ENCODE data around the gene FBXO34. TPM values are rescaled to one million over a fixed set of nuclear protein-coding genes. Genes with fewer than 3 reads are reported as not detected.

FBXO34 gene
- total and polyA plus RNA-seq, 2 of the 13 experiments (the other 11 are each of a cell fraction or from before 2014, with no cell fraction given) = 8.8 to 13.5 TPM

GRCh38 chr14:55339770-55340169 lies 68.5 kb downstream of the FBXO34 start:
- BruUV-seq (replicated peaks) = no TSS peak
- no peaks in the 10 kb centered on the region for H3K27me3 ChIP-seq (ENCODE audit: control insufficient read depth in 1 of 2, insufficient read depth in 2 of 2, low read length in 2 of 2)
- ChIA-PET POLR2A (no interaction called here), CTCF (ENCODE audit: low intra/inter-chr PET ratio, low total read pairs) (no interaction called here)
- no peaks in the 10 kb centered on the region for H3K9me3 ChIP-seq (ENCODE audit: low read length)
- 50% methylated on average over 2 of the region's 2 CpGs for WGBS (ENCODE audit: low lambda C conversion rate)
- no peak overlapping the region for H3K4me3 ChIP-seq (replicated peaks in 1 of 3; ENCODE audit: insufficient read depth in 1 of 3, low read depth in 2 of 3, low read length in 3 of 3)
- peaks cover 33% of the 10 kb centered on the region for H3K79me2 ChIP-seq (ENCODE audit: insufficient read depth, low read length)
- peaks cover 0 to 2% of the 10 kb centered on the region in 2 experiments; a peak in 1 of 5 replicates for H3K36me3 ChIP-seq (replicated peaks in 1 of 2; ENCODE audit: control insufficient read depth in 1 of 2, insufficient read depth in 2 of 2, low read length in 2 of 2)
- no peak overlapping the region for H3K4me2 ChIP-seq (ENCODE audit: low read depth, low read length)
- 0 out of 2 replicates have a peak, but pooled peaks cover 5% of the 10 kb centered on the region for H4K20me1 ChIP-seq (ENCODE audit: insufficient read depth, low read length)
- H3K27ac ChIP-seq (ENCODE audit: extremely low read length, insufficient read depth, low read length) = no peak overlapping the region
- no peak overlapping the region for H3K9ac ChIP-seq (ENCODE audit: insufficient read depth, low read depth, low read length)
- no peak for FAIRE-seq
- ATAC-seq = no peak
- no peak for TF ChIP-seq U2AF2 (IDR thresholded peaks at IDR 0.05; ENCODE audit: low read depth, low read length)
- no peak for TF ChIP-seq PHF20 (CRISPR knock-in tag; IDR thresholded peaks at IDR 0.05)
- no peak for TF ChIP-seq RXRA (CRISPR knock-in tag; IDR thresholded peaks at IDR 0.05)
- no peak for TF ChIP-seq HNRNPK (IDR thresholded peaks at IDR 0.05; ENCODE audit: low read depth, low read length, poor library complexity, severe bottlenecking)
- TF ChIP-seq BCL3 (CRISPR knock-in tag; IDR thresholded peaks at IDR 0.05) = no peak
- TF ChIP-seq ZNF326 (CRISPR knock-in tag; IDR thresholded peaks at IDR 0.05; ENCODE audit: borderline replicate concordance) = no peak
- in situ Hi-C loops (cut with HindIII; ENCODE audit: extremely low pct_ligation_motif_present, low pct_unique_long_range_greater_than_20kb) (no loop called here), intact Hi-C loops (cut with micrococcal nuclease; ENCODE audit: unreplicated experiment) (no loop called here)
- DNase-seq (ENCODE audit: low spot score) = no peak
- H2AFZ ChIP-seq (ENCODE audit: low read length) = no peak overlapping the region
- no peaks in the 10 kb centered on the region for H3K4me1 ChIP-seq (ENCODE audit: insufficient read depth, low read length)

- ChIA-PET POLR2A (no interaction called here), CTCF (ENCODE audit: low intra/inter-chr PET ratio, low total read pairs) (no interaction called here)
- Histone ChIP-seq H3K4me2 (ENCODE audit: low read depth, low read length) (no peak overlapping the region), H2AFZ (ENCODE audit: low read length) (no peak overlapping the region), H3K4me3 (replicated peaks in 1 of 3; ENCODE audit: insufficient read depth in 1 of 3, low read depth in 2 of 3, low read length in 3 of 3) (no peak overlapping the region), H3K27me3 (ENCODE audit: control insufficient read depth in 1 of 2, insufficient read depth in 2 of 2, low read length in 2 of 2) (no peaks in the 10 kb centered on the region), H3K27ac (ENCODE audit: extremely low read length, insufficient read depth, low read length) (no peak overlapping the region), H3K36me3 (replicated peaks in 1 of 2; ENCODE audit: control insufficient read depth in 1 of 2, insufficient read depth in 2 of 2, low read length in 2 of 2) (peaks cover 0 to 2% of the 10 kb centered on the region in 2 experiments; a peak in 1 of 5 replicates), H3K79me2 (ENCODE audit: insufficient read depth, low read length) (peaks cover 35% of the 10 kb centered on the region), H3K4me1 (ENCODE audit: insufficient read depth, low read length) (no peaks in the 10 kb centered on the region), H3K9ac (ENCODE audit: insufficient read depth, low read depth, low read length) (no peak overlapping the region), H4K20me1 (ENCODE audit: insufficient read depth, low read length) (0 out of 2 replicates have a peak, but pooled peaks cover 4% of the 10 kb centered on the region), H3K9me3 (ENCODE audit: low read length) (no peaks in the 10 kb centered on the region)
- FAIRE-seq (no peak), DNase-seq (ENCODE audit: low spot score) (no peak), ATAC-seq (no peak)
- in situ Hi-C loops (cut with HindIII; ENCODE audit: extremely low pct_ligation_motif_present, low pct_unique_long_range_greater_than_20kb) = no loop called here
- WGBS (ENCODE audit: low lambda C conversion rate) = 99% methylated on average over 3 of the region's 3 CpGs
- no TSS peak for BruUV-seq (replicated peaks)
- intact Hi-C loops (cut with micrococcal nuclease; ENCODE audit: unreplicated experiment) = no loop called here
- no peak for TF ChIP-seq SAP130 (CRISPR knock-in tag; IDR thresholded peaks at IDR 0.05; ENCODE audit: low read depth)
- TF ChIP-seq ZSCAN22 (CRISPR knock-in tag; IDR thresholded peaks at IDR 0.05) = no peak
- no peak for TF ChIP-seq MLX (CRISPR knock-in tag; IDR thresholded peaks at IDR 0.05)
- TF ChIP-seq IRF1 (CRISPR knock-in tag; IDR thresholded peaks at IDR 0.05; ENCODE audit: low read depth) = no peak
- no peak for TF ChIP-seq NPAS2 (CRISPR knock-in tag; IDR thresholded peaks at IDR 0.05; ENCODE audit: borderline replicate concordance)
Observed at GRCh38 chr14:55340482-55340881, 69.3 kb downstream of the FBXO34 start.

Data from HepG2 (cell line).